Measurements from ENCODE around the gene MED1.
"Not testable (repeated sequence)": the region's sequence is repeated elsewhere in the genome, so short reads cannot be mapped to it uniquely, and the experiment has no call there.

Gene MED1, protein sequence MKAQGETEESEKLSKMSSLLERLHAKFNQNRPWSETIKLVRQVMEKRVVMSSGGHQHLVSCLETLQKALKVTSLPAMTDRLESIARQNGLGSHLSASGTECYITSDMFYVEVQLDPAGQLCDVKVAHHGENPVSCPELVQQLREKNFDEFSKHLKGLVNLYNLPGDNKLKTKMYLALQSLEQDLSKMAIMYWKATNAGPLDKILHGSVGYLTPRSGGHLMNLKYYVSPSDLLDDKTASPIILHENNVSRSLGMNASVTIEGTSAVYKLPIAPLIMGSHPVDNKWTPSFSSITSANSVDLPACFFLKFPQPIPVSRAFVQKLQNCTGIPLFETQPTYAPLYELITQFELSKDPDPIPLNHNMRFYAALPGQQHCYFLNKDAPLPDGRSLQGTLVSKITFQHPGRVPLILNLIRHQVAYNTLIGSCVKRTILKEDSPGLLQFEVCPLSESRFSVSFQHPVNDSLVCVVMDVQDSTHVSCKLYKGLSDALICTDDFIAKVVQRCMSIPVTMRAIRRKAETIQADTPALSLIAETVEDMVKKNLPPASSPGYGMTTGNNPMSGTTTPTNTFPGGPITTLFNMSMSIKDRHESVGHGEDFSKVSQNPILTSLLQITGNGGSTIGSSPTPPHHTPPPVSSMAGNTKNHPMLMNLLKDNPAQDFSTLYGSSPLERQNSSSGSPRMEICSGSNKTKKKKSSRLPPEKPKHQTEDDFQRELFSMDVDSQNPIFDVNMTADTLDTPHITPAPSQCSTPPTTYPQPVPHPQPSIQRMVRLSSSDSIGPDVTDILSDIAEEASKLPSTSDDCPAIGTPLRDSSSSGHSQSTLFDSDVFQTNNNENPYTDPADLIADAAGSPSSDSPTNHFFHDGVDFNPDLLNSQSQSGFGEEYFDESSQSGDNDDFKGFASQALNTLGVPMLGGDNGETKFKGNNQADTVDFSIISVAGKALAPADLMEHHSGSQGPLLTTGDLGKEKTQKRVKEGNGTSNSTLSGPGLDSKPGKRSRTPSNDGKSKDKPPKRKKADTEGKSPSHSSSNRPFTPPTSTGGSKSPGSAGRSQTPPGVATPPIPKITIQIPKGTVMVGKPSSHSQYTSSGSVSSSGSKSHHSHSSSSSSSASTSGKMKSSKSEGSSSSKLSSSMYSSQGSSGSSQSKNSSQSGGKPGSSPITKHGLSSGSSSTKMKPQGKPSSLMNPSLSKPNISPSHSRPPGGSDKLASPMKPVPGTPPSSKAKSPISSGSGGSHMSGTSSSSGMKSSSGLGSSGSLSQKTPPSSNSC (N-terminal part only)

DNA sequence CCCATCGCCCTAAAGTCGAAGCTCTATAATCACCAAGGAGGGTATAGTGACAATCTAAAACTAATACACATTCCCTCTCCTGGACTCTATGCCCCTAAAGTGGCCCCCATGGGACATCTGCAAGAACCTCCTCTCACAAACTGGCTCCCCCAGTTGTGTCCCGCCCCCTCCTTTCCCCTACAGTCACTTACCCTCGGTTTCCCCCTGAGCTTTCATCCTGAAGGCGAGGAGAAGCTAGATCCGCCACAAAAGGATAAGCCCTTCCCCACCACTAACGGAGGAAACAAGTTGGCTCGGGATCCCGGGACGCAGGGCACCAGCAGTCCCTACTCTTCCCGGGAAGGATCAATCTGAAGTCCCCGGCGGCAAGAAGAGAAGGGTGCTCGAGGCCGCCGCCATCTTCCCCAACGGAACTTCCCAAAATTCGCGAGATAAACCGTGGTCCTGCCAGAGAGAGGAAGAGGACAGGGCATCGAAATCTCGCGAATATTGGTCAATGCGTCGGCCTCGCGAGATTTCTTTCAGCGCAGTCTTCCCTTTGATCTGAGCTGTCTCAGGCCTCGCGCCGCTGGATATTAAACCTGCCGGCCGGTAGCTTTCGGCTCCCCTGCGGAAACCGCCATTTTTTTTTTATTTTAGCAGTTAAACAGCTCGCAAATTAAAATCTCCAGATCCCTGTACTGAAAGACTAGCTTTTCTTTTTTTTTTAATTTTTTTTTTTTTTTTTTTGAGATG is at the start of gene MED1:
Gene MED1, minus strand, starts transcription at position 417 of the 735 bp plus-strand sequence. Its CDS starts 201 bp downstream, at position 216.
- peak; percentile 96 for DNase-seq (ENCODE audit: low spot score)

DNA sequence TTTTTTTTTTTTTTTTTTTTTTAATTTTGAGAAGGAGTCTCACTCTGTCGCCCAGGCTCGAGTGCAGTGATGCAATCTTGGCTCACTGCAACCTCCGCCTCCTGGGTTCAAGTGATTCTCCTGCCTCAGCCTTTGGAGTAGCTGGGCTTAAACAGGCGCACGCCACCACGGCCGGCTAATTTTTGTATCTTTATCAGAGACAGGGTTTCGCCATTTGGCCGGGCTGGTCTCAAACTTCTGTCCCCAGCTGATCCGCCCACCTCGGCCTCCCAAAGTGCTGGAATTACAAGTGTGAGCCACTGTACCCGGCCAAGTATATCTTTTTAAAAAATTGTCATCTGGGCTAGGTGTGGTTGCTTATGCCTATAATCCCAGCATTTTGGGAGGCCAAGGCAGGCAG is 45.9 kb upstream of the MED1 start:
- not testable (repeated sequence) for DNase-seq (ENCODE audit: low spot score)

DNA sequence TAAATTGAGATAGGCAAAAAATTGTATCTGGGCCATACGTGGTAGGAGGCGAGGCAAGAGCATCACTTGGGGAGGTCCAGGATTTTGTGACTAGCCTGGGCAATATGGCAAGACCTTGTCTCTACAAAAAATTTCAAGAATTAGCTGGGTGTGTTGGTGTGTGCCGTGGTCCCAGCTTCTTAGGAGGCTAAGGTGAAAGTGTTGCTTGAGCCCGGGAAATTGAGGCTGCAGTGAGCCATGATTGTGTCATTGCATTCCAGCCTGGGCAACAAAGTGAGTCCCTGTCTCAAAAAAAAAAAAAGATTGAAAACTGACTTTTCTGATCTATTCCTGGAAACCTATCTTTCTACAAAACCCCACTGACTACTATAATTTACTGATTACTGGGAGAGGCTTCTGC is 36.9 kb upstream of the MED1 start:
- DNase-seq (ENCODE audit: low spot score): no peak

DNA sequence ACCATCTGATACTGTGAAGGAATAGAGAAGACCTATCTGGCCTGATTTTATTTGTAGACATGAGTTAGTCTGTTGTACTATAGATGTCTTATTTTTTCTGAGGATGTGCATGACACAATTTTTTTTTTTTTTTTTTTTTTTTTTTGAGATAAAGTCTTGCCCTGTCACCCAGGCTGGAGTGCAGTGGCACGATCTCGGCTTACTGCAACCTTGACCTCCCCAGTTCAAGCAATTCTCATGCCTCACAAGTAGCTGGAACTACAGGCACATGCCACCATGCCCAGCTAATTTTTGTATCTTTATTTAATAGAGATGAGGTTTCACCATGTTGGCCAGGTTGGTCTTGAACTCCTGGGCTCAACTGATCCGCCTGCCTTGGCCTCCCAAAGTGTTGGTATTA is 36.4 kb upstream of the MED1 start:
- DNase-seq (ENCODE audit: low spot score): not testable (repeated sequence)

DNA sequence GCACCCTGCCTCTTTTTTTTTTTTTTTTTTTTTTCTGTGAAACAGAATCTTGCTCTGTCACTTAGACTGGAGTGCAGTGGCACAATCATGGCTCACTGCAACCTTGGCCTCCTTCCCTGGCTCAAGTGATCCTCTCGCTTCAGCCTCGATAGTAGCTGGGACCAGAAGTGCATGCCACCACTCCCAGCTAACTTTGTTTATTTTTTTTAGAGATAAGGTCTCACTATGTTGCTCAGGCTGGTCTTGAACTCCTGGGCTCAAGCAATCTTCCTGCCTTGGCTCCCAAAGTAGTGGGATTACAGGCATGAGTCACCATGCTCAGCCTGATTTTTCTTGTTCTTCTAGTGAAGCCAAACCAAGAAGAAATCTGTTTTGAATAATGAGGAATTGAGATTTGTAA is 35.2 kb upstream of the MED1 start:
- no peak for DNase-seq (ENCODE audit: low spot score)

DNA sequence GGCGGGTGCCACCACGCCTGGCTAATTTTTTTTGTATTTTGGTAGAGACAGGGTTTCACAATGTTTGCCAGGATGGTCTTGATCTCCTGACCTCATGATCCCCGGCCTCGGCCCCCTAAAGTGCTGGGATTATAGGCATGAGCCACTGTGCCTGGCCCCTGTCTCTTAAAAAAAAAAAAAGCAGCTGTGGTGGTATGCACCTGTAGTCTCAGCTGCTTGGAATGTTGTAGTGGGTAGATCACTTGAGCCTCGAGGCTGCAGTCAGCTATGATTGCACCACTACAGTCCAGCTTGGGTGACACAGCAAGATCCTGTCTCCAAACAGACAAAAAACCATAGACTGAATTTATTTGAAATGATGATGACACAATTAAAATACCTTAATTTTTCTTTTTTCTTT is 34.5 kb upstream of the MED1 start:
- DNase-seq (ENCODE audit: low spot score): peak; percentile 55

DNA sequence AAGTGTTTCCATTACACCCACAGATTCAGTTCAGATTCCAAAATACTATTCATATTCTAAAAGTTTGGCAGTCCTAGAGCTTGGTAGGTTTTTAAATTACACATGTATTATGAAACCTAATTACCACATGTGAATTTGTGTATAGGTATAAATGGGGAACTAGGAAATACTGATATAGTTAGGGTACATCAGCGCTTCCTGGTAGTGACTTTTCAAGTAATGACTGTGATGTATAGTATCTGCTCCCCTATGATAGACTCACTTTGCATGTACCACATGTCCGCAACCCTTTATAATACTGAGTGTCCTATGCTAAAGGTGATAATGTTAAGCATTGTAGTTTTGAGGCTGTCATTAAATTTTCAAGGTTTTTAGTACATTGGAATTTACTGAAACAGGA is 33.1 kb upstream of the MED1 start:
- no peak for DNase-seq (ENCODE audit: low spot score)

DNA sequence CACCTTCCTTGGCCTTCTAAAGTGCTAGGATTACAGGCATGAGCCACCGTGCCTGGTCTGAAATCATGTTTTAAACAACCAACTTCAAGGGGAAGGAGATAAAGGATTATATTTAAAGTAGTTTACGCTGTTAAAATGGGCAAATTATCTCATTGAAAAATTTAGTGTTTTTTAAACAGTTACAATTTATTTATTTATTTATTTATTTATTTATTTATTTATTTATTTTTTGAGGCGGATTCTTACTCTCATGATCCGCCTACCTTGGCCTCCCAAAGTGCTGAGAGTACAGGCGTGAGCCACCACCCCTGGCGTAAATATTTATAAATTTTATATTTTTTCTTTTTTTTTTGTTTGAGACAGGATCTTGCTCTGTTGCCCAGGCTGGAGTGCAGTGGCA is 32.4 kb upstream of the MED1 start:
- DNase-seq (ENCODE audit: low spot score): no peak

DNA sequence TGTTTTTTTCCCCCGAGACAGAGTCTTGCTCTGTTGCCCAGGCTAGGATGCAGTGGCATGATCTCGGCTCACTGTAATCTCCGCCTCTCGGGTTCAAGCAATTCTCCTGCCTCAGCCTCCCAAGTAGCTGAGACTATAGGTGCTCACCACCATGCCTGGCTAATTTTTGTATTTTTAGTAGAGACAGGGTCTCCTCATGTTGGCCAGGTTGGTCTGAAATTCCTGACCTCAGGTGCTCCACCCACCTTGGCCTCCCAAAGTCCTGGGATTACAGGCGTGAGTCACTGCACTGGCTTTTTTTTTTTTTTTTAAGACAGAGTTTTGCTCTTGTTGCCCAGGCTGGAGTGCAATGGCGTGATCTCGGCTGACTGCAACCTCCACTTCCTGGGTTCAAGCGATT is 28.6 kb upstream of the MED1 start:
- DNase-seq (ENCODE audit: low spot score): not testable (repeated sequence)

DNA sequence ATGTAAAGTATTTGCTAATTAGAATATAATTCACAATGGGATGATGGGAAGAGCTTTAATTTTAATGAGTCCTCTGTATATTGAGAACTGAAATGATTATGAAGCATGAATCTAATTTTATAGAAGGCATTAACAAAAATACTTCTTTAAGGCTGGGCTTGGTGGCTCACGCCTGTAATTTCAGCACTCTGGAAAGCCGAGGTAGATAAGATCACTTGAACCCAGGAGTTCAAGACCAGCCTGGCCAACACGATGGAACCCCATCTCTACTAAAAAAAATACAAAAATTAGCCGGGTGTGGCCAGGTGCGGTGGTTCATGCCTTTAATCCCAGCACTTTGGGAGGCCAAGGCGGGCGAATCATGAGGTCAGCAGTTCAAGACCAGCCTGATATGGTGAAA is 22.2 kb upstream of the MED1 start:
- no peak for DNase-seq (ENCODE audit: low spot score)

DNA sequence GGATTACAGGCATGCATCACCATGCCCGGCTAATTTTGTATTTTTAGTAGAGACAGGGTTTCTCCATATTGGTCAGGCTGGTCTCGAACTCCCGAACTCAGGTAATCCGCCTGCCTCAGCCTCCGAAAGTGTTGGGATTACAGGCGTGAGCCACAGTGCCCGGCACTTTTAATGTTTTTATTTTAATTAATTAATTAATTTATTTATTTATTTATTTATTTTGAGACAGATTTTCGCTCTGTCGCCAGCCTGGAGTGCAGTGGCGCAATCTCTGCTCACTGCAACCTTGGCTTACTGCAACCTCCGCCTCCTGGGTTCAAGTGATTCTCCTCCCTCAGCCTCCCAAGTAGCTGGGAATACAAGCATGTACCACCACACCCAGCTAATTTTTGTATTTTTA is 17.5 kb upstream of the MED1 start:
- DNase-seq (ENCODE audit: low spot score): not testable (repeated sequence)

DNA sequence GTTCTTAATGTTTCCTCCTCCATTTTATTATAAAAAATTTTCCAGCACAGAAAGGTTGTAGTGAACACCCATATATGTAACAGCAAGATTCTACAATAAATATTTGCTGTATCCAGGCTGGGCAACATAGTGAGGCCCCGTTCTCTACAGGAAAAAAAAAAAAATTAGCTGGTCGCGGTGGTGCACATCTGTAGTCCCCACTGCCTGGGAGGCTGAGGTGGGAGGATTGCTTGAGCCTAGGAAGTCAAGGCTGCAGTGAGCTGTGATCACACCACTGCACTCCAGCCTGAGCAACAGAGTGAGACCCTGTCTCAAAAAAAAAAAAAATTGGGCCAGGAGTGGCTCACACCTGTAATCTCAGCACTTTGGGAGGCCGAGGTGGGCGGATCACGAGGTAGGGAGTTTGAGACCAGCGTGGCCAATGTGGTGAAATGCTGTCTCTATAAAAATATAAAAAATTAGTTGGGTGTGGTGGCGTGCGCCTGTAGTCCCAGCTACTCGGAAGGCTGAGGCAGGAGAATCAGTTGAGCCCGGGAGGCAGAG is 13.6 kb upstream of the MED1 start:
- not testable (repeated sequence) for DNase-seq (ENCODE audit: low spot score)

DNA sequence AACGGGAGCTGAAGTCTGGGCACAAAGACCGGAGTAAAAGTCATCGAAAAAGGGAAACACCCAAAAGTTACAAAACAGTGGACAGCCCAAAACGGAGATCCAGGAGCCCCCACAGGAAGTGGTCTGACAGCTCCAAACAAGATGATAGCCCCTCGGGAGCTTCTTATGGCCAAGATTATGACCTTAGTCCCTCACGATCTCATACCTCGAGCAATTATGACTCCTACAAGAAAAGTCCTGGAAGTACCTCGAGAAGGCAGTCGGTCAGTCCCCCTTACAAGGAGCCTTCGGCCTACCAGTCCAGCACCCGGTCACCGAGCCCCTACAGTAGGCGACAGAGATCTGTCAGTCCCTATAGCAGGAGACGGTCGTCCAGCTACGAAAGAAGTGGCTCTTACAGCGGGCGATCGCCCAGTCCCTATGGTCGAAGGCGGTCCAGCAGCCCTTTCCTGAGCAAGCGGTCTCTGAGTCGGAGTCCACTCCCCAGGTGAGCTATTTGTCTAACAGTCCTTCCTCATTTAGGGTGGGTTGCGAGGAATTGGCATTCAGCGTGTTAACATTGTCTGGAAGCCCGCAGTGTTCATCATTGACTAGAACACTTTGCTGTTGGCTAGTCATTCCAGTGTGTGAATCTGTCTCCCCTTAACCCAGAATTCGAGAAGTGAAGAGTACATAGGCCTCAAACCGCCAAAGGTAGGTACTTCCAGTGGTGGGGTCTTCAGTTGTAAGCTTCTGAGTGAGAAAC is 11.7 kb upstream of the MED1 start:
- peak; percentile 16 for DNase-seq (ENCODE audit: low spot score)

DNA sequence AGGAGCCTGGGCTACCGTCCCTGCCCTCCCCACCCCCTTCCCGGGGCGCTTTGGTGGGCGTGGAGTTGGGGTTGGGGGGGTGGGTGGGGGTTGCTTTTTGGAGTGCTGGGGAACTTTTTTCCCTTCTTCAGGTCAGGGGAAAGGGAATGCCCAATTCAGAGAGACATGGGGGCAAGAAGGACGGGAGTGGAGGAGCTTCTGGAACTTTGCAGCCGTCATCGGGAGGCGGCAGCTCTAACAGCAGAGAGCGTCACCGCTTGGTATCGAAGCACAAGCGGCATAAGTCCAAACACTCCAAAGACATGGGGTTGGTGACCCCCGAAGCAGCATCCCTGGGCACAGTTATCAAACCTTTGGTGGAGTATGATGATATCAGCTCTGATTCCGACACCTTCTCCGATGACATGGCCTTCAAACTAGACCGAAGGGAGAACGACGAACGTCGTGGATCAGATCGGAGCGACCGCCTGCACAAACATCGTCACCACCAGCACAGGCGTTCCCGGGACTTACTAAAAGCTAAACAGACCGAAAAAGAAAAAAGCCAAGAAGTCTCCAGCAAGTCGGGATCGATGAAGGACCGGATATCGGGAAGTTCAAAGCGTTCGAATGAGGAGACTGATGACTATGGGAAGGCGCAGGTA is 11.0 kb upstream of the MED1 start:
- DNase-seq (ENCODE audit: low spot score): no peak

DNA sequence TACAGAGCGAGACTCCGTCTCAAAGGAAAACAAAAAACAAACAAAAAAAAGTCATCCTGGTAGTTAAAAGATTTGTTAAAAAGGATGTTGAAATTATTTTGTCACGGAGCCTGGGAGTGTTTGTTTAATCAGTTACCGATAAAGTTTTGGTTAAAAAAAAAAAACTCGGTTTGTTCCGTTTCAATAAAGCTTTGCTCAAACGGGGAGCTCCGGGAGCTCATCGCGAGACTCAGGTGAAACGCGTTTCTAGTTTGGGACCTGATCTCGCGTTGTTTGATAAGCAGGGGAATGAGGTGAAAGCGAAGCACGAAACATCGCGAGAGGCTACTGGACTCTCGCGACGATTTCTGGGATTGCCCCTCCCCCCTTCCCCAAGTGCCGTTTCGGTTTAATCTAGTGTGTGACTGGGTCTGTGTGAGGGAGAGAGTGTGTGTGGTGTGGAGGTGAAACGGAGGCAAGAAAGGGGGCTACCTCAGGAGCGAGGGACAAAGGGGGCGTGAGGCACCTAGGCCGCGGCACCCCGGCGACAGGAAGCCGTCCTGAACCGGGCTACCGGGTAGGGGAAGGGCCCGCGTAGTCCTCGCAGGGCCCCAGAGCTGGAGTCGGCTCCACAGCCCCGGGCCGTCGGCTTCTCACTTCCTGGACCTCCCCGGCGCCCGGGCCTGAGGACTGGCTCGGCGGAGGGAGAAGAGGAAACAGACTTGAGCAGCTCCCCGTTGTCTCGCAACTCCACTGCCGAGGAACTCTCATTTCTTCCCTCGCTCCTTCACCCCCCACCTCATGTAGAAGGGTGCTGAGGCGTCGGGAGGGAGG is 10.3 kb upstream of the MED1 start, which contains the start of gene CDK12:
Gene CDK12, plus strand, starts transcription at position 374 of the 813 bp plus-strand sequence. CDS start 586 bp downstream, outside the sequence.
- peak; percentile 98 for DNase-seq (ENCODE audit: low spot score)

DNA sequence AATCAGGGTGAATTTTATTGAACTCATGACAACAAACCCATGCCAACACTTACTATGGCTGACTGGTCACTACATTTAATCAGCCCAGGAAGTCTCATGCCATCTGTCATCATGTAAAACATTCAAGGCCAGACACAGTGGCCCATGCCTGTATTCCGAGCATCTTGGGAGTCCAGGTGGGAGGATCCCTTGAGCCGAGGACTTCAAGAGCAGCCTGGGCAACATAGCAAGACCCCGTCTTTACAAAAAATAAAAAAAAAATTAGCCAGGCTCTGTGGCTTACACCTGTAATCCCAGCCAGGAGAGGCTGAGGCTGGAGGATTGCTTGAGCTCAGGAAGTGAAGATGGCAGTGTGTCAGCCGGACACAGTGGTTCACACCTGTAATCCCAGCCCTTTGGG is 4.9 kb upstream of the MED1 start:
- DNase-seq (ENCODE audit: low spot score): no peak

DNA sequence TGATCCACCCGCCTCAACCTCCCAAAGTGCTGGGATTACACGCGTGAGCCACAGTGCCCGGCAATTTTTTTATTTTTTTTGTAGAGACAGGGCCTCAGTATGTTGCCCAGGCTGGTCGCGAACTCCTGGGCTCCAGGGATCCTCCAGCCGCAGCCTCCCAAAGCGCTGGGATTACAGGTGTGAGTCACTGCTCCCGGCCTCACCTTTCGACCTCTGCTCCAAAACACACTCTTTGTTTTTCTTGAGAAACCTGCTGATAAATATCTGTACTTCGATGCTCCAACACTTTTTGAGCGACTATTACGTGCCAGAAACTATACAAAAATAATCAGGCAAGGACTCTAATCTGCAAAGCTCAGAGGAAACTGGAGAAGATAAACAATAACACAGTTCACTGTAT is 1.0 kb downstream of the MED1 start:
- no peak for DNase-seq (ENCODE audit: low spot score)

DNA sequence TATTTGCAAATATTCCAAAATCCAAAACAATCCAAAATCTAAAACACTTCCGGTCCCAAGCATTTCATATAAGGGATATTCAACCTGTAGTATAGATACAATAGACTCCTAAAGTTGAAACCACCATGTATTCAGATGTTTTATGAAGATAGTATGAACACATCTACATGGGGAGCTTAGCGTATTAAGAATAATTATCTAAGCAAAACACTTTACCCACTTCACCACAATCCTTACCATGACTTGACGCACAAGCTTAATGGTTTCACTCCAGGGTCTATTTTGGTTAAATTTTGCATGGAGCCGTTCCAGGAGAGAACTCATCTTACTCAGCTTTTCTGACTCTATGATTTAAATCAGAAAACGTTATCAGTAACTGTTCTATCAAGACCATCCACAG is 3.5 kb downstream of the MED1 start:
- DNase-seq (ENCODE audit: low spot score): no peak

DNA sequence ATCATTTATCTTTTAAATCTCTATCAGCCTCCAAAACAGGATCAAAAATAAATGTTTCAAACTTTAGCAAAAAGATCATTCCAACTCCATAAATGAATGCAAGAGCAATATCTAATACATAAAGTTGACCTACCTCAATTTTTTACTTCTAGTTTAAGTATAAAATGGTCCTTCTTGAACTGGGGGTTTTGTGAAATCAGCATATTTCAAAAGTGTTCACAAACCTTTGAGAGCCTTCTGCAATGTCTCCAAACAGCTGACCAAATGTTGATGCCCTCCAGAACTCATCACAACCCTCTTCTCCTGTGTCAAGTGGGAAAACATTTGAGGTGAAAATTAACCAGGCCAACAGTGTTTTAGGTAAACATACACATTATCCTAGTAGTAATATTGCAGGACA is 7.7 kb downstream of the MED1 start:
- DNase-seq (ENCODE audit: low spot score): no peak
